Glutamatergic neuron (in vitro differentiated cells): Measurements from ENCODE around the gene DTX4. TPM values are rescaled to one million over a fixed set of nuclear protein-coding genes. Genes with fewer than 3 reads are reported as not detected.

Experiments
- DNase-seq: peaks from one replicate; pipeline ENCODE4 v3.0.0; 2022
- H3K27ac Mint-ChIP-seq: one replicate; pipeline ENCODE4 v1.8.0; 2020; ENCODE audit warnings: mild to moderate bottlenecking, mixed read lengths, inconsistent platforms; ENCODE audit not compliant: unreplicated experiment
- H3K27me3 Mint-ChIP-seq: one replicate; pipeline ENCODE4 v1.8.0; 2020; ENCODE audit warnings: mild to moderate bottlenecking, moderate library complexity, mixed read lengths, inconsistent platforms; ENCODE audit not compliant: unreplicated experiment
- H3K36me3 Mint-ChIP-seq: one replicate; pipeline ENCODE4 v1.8.0; 2020; ENCODE audit warnings: mild to moderate bottlenecking, mixed read lengths, inconsistent platforms; ENCODE audit not compliant: unreplicated experiment
- H3K4me1 Mint-ChIP-seq: one replicate; pipeline ENCODE4 v1.8.0; 2020; ENCODE audit warnings: mild to moderate bottlenecking, low read depth, mixed read lengths, inconsistent platforms; ENCODE audit not compliant: unreplicated experiment
- H3K4me3 Mint-ChIP-seq: one replicate; pipeline ENCODE4 v1.8.0; 2020; ENCODE audit warnings: mild to moderate bottlenecking, mixed read lengths, inconsistent platforms; ENCODE audit not compliant: unreplicated experiment
- H3K9me3 Mint-ChIP-seq: one replicate; pipeline ENCODE4 v1.8.0; 2020; ENCODE audit warnings: mild to moderate bottlenecking, moderate library complexity, mixed read lengths, inconsistent platforms; ENCODE audit not compliant: unreplicated experiment
- total RNA-seq: library from RNA; stranded (reverse); fragmentation: NEBNext Ultra II Directional; extraction: Animal tissue kit (Norgen Biotek cat#: 25700); gene quantifications from one replicate; pipeline ENCODE4 v1.2.1, GENCODE V29; 2021; ENCODE audit not compliant: unreplicated experiment
- TF ChIP-seq, protein P1 (sequence below): fragments of 200-600 bp; sonication (generic); IDR thresholded peaks from one replicate; pipeline ENCODE4 v1.5.0; 2021; ENCODE audit not compliant: partially characterized antibody, unreplicated experiment

DTX4 gene
- total RNA-seq, 1 donor from 2014 or later: 4.1 TPM

DNA sequence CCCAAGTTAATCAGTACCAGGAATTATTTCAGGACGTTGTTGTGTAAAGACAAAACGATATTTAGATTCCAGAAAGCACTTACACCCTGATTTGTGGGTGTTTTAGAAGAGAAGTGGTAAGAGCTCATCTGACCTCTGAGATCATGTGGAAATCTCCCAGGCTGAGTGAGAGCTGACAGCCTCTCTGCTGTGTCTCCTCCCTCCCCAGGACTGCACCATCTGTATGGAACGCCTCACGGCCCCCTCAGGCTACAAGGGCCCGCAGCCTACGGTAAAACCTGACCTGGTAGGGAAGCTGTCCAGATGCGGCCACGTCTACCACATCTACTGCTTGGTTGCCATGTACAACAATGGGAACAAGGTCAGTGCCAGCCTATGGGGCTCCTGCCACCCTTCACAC lies 20.0 kb downstream of the DTX4 start:
- H3K36me3 Mint-ChIP-seq: no peaks in the 10 kb centered on the region
- H3K4me3 Mint-ChIP-seq: no peak overlapping the region
- no peak for DNase-seq
- no peaks in the 10 kb centered on the region for H3K27me3 Mint-ChIP-seq
- no peaks in the 10 kb centered on the region for H3K9me3 Mint-ChIP-seq
- TF ChIP-seq, protein P1, sequence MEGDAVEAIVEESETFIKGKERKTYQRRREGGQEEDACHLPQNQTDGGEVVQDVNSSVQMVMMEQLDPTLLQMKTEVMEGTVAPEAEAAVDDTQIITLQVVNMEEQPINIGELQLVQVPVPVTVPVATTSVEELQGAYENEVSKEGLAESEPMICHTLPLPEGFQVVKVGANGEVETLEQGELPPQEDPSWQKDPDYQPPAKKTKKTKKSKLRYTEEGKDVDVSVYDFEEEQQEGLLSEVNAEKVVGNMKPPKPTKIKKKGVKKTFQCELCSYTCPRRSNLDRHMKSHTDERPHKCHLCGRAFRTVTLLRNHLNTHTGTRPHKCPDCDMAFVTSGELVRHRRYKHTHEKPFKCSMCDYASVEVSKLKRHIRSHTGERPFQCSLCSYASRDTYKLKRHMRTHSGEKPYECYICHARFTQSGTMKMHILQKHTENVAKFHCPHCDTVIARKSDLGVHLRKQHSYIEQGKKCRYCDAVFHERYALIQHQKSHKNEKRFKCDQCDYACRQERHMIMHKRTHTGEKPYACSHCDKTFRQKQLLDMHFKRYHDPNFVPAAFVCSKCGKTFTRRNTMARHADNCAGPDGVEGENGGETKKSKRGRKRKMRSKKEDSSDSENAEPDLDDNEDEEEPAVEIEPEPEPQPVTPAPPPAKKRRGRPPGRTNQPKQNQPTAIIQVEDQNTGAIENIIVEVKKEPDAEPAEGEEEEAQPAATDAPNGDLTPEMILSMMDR: no peak
- no peak overlapping the region for H3K27ac Mint-ChIP-seq
- H3K4me1 Mint-ChIP-seq: peaks cover 3% of the 10 kb centered on the region

DNA sequence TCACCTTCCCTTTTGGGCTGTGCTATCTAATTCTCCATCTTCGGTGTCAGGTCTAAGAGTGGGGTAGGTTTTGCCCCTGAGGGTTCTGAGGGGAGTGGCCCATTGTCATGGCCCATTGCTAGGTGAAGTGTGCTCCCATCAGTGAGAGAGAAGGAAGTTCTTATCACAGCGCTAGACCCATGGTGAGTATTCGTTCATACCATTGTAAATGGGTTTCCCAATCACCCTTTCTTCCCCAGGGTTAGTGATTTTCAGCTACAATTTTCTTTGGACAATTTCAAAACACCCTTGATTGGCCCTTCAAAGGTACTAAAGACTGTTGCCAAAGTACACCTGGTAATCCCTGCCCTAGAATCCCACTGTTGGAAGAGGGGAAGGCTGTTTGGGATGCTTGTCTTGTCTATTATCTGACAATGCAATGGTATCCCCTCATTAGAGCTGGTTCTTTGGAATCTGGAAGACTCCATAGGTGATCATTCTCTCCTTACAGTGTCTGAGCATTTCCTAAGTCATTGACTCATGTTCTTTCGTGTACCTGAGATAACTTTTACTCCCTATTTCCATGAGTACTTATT lies 20.6 kb downstream of the DTX4 start:
- no peaks in the 10 kb centered on the region for H3K36me3 Mint-ChIP-seq
- DNase-seq: no peak
- H3K27ac Mint-ChIP-seq: no peak overlapping the region
- no peaks in the 10 kb centered on the region for H3K4me1 Mint-ChIP-seq
- H3K9me3 Mint-ChIP-seq: peaks cover 1% of the 10 kb centered on the region
- H3K4me3 Mint-ChIP-seq: no peak overlapping the region
- H3K27me3 Mint-ChIP-seq: no peaks in the 10 kb centered on the region
- TF ChIP-seq, protein P1: no peak

DNA sequence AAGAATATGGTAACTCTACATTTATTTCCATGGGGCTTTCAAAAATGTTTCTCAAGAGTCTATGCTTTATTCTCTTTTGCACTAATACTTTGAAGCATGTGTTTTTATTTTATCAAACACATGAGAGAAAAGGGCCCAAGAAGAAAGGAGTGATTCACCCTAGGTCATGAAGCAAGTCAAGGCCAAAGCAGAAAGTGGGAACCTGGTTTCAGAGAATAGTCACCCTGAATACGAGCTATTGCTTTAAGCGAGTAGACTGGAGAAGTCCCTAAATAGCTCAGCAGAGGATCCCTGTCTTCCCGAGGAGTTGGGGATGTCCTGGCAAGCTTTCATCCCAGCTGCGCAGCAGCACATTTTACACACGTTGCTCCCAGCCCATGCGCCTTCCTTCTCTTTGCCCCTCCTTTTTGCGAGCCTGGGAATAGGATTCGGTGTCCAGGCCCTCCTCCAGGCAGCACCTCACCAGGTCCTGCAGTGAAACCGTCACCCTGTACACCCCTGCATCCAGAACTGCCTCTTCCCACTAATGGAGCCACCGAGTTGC lies 21.7 kb downstream of the DTX4 start:
- no peak for DNase-seq
- no peak overlapping the region for H3K4me3 Mint-ChIP-seq
- TF ChIP-seq, protein P1: no peak

GRCh38 chr11:59195586-59195985 lies 23.7 kb downstream of the DTX4 start:
- H3K4me1 Mint-ChIP-seq: no peaks in the 10 kb centered on the region
- H3K36me3 Mint-ChIP-seq: no peaks in the 10 kb centered on the region
- H3K4me3 Mint-ChIP-seq: no peak overlapping the region
- H3K27ac Mint-ChIP-seq: no peak overlapping the region
- H3K9me3 Mint-ChIP-seq: peaks cover 1% of the 10 kb centered on the region
- TF ChIP-seq, protein P1: no peak
- DNase-seq: no peak
- no peaks in the 10 kb centered on the region for H3K27me3 Mint-ChIP-seq

More for the DNA sequence above, 21.7 kb downstream of the DTX4 start:
- Mint-ChIP-seq H3K27ac (no peak overlapping the region), H3K36me3 (no peaks in the 10 kb centered on the region), H3K9me3 (peaks cover 1% of the 10 kb centered on the region), H3K4me1 (no peaks in the 10 kb centered on the region), H3K27me3 (no peaks in the 10 kb centered on the region)

GRCh38 chr11:59196777-59197176 lies 24.8 kb downstream of the DTX4 start:
- DNase-seq: no peak
- Mint-ChIP-seq H3K4me1 (no peaks in the 10 kb centered on the region), H3K27ac (no peak overlapping the region), H3K36me3 (no peaks in the 10 kb centered on the region), H3K27me3 (no peaks in the 10 kb centered on the region), H3K9me3 (peaks cover 1% of the 10 kb centered on the region), H3K4me3 (no peak overlapping the region)
- TF ChIP-seq, protein P1: no peak
